Brain microvascular endothelial cell (primary cell): ENCODE data around the gene SUCO.
"Not testable (repeated sequence)": the region's sequence is repeated elsewhere in the genome, so short reads cannot be mapped to it uniquely, and the experiment has no call there.

Source experiments
- DNase-seq: peaks from one replicate; pipeline ENCODE4 v3.0.0-alpha.2; 2020
- H3K27ac ChIP-seq: fragments of 250-450 bp; sonication (Bioruptor Pico); 2 replicates; pipeline ENCODE4 v1.5.1; 2020; ENCODE audit warnings: mild to moderate bottlenecking, moderate library complexity
- H3K27me3 ChIP-seq: fragments of 250-450 bp; sonication (Bioruptor Pico); replicated peaks from 2 replicates; pipeline ENCODE4 v1.5.1; 2020; ENCODE audit warnings: mild to moderate bottlenecking
- H3K36me3 ChIP-seq: fragments of 250-450 bp; sonication (Bioruptor Pico); replicated peaks from 2 replicates; pipeline ENCODE4 v1.5.1; 2020; ENCODE audit warnings: mild to moderate bottlenecking
- H3K4me3 ChIP-seq: 2 replicates; pipeline ENCODE4 v1.5.1; 2011; ENCODE audit warnings: low read depth, mild to moderate bottlenecking, control low read depth, low read length, moderate library complexity
- CTCF ChIP-seq: IDR thresholded peaks from 2 replicates; pipeline ENCODE4 v1.5.1; 2011; ENCODE audit warnings: low read depth, mild to moderate bottlenecking, moderate library complexity, low read length, control low read depth, inconsistent platforms; ENCODE audit errors: missing control alignments
- in situ Hi-C: cut with HindIII; loops from 2 replicates; pipeline ENCODE4 v1.10.0; 2017; ENCODE audit warnings: low sequenced_read_pairs, low pct_ligation_motif_present

The SUCO gene

DNA sequence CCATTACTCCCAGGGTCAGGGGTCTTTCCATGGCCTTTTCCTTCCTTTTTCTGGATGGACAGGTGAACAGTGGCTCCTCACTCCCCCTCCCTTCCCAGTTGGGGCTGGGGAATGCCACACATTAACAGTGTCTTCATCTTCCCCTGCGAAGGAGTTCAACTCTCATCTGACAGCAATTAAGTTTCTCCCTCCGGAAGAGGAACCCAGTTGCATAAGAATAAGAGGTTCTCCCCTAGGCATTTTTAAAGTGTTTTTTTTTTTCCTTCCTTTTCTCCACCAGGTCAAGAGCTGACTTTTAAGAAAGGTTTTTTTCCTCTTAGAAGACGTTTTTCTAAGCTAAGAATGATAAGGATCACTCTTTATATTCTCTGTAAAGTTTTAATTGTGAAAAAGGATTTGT, 83.7 kb downstream of the SUCO start:
- no peak for DNase-seq
- no peak for TF ChIP-seq CTCF
- Histone ChIP-seq H3K27ac (no peak overlapping the region), H3K27me3 (no peaks in the 10 kb centered on the region), H3K4me3 (no peak overlapping the region), H3K36me3 (no peaks in the 10 kb centered on the region)
- in situ Hi-C loops: no loop called here

- in situ Hi-C loops: not testable (repeated sequence)
Measured at GRCh38 chr1:172620603-172621002, 87.7 kb downstream of the SUCO start.

GRCh38 chr1:172622541-172622940, 89.6 kb downstream of the SUCO start:
- in situ Hi-C loops: no loop called here
- H3K4me3 ChIP-seq: no peak overlapping the region
- no peak for DNase-seq
- no peak for TF ChIP-seq CTCF
- no peak overlapping the region for H3K27ac ChIP-seq
- H3K27me3 ChIP-seq: no peaks in the 10 kb centered on the region
- no peaks in the 10 kb centered on the region for H3K36me3 ChIP-seq

More at GRCh38 chr1:172620603-172621002, 87.7 kb downstream of the SUCO start:
- not testable (repeated sequence) for H3K27me3 ChIP-seq, H3K4me3 ChIP-seq, H3K36me3 ChIP-seq, H3K27ac ChIP-seq, DNase-seq

DNA sequence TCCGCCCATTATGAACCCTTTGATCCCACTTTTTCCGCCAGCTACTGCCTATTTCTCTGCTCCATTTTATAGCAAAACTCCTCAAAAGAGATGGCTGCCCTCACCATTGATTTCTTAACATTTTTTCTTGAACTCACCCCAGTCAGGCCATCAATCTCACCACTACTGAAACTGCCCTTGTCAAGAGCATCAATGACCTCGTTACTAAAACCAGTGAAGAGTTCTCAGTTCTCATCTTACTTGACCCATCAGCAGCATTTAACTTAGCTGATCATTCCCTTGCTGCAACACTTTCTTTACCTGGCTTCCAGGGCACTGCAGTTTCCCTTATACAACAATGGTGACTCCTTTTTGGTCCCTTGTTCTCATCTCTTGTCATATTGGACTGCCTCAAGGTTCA, 90.8 kb downstream of the SUCO start:
- in situ Hi-C loops: no loop called here
- no peaks in the 10 kb centered on the region for H3K27me3 ChIP-seq
- H3K27ac ChIP-seq: no peak overlapping the region
- no peak for TF ChIP-seq CTCF
- no peaks in the 10 kb centered on the region for H3K36me3 ChIP-seq
- H3K4me3 ChIP-seq: no peak overlapping the region
- no peak for DNase-seq

GRCh38 chr1:172626845-172627244, 93.9 kb downstream of the SUCO start:
- H3K27me3 ChIP-seq: no peaks in the 10 kb centered on the region
- H3K36me3 ChIP-seq: no peaks in the 10 kb centered on the region
- no peak for DNase-seq
- TF ChIP-seq CTCF: no peak
- H3K27ac ChIP-seq: no peak overlapping the region
- in situ Hi-C loops: no loop called here
- no peak overlapping the region for H3K4me3 ChIP-seq

DNA sequence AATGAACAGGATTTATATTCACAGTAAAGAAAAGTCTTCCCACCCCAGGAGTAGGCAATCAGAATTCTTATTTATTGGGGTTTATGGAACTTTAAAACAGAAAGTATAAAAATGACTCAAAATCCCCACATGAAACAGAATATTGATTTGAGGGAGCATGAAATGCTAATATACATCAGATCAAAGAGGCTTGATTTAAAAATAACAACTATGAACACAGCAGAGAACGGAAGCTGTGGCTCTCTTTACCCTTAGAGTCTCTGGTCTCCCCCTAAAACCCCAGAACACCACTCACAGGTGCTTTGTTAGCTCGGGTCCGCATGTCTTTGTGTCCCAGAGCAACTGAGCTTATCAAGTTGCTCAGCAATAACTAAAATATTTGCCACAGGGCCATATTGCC, 94.8 kb downstream of the SUCO start:
- no peak for TF ChIP-seq CTCF
- Histone ChIP-seq H3K27ac (no peak overlapping the region), H3K36me3 (no peaks in the 10 kb centered on the region), H3K4me3 (no peak overlapping the region), H3K27me3 (no peaks in the 10 kb centered on the region)
- in situ Hi-C loops: no loop called here
- DNase-seq: no peak
